ENCODE data around the gene CDC42EP4. TPM values are rescaled to one million over a fixed set of nuclear protein-coding genes. Genes with fewer than 3 reads are reported as not detected.

The CDC42EP4 gene
- total RNA-seq, 1 donor from 2014 or later = 44.6 TPM

- no peak for ATAC-seq
- intact Hi-C loops (cut with DNase I) = no loop called here
Observed at GRCh38 chr17:73323409-73324159, 11.8 kb upstream of the CDC42EP4 start.

GRCh38 chr17:73320601-73321264 is 8.9 kb upstream of the CDC42EP4 start:
- intact Hi-C loops (cut with DNase I) = no loop called here
- H3K36me3 ChIP-seq = no peaks in the 10 kb centered on the region
- DNase-seq (no peak), ATAC-seq (no peak)
- H3K9me3 ChIP-seq = no peaks in the 10 kb centered on the region
- no peaks in the 10 kb centered on the region for H3K27me3 ChIP-seq (ENCODE audit: low read depth)
- H3K4me1 ChIP-seq = no peaks in the 10 kb centered on the region
- H3K4me3 ChIP-seq = no peak overlapping the region
- H3K27ac ChIP-seq = no peak overlapping the region
- no peak for TF ChIP-seq CTCF (IDR thresholded peaks at IDR 0.05)

More at GRCh38 chr17:73323409-73324159, 11.8 kb upstream of the CDC42EP4 start:
- H3K27ac ChIP-seq = no peak overlapping the region
- H3K4me3 ChIP-seq = no peak overlapping the region
- H3K27me3 ChIP-seq (ENCODE audit: low read depth) = no peaks in the 10 kb centered on the region
- H3K4me1 ChIP-seq = no peaks in the 10 kb centered on the region
- no peak for DNase-seq
- no peak for TF ChIP-seq CTCF (IDR thresholded peaks at IDR 0.05)
- no peaks in the 10 kb centered on the region for H3K36me3 ChIP-seq
- no peaks in the 10 kb centered on the region for H3K9me3 ChIP-seq

- no peaks in the 10 kb centered on the region for H3K27me3 ChIP-seq (ENCODE audit: low read depth)
- no peak for ATAC-seq
- no peak overlapping the region for H3K4me3 ChIP-seq
- H3K27ac ChIP-seq = no peak overlapping the region
- H3K4me1 ChIP-seq = no peaks in the 10 kb centered on the region
- TF ChIP-seq CTCF (IDR thresholded peaks at IDR 0.05) = no peak
- no peaks in the 10 kb centered on the region for H3K36me3 ChIP-seq
- intact Hi-C loops (cut with DNase I) = no loop called here
- H3K9me3 ChIP-seq = no peaks in the 10 kb centered on the region
- no peak for DNase-seq
Observed at GRCh38 chr17:73319766-73320165, 8.0 kb upstream of the CDC42EP4 start.

- no peaks in the 10 kb centered on the region for H3K4me1 ChIP-seq
- H3K27me3 ChIP-seq (ENCODE audit: low read depth) = no peaks in the 10 kb centered on the region
- no peak overlapping the region for H3K27ac ChIP-seq
- DNase-seq (no peak), ATAC-seq (peak in 1 of 2 donors; percentile 64)
- no peaks in the 10 kb centered on the region for H3K9me3 ChIP-seq
- no peak for TF ChIP-seq CTCF (IDR thresholded peaks at IDR 0.05)
- intact Hi-C loops (cut with DNase I) = no loop called here
- no peaks in the 10 kb centered on the region for H3K36me3 ChIP-seq
- H3K4me3 ChIP-seq = no peak overlapping the region
Observed at GRCh38 chr17:73318836-73319235, 7.0 kb upstream of the CDC42EP4 start.

GRCh38 chr17:73318427-73318813 is 6.6 kb upstream of the CDC42EP4 start:
- no peaks in the 10 kb centered on the region for H3K27me3 ChIP-seq (ENCODE audit: low read depth)
- intact Hi-C loops (cut with DNase I) = no loop called here
- no peak overlapping the region for H3K4me3 ChIP-seq
- TF ChIP-seq CTCF (IDR thresholded peaks at IDR 0.05) = no peak
- ATAC-seq = no peak
- H3K9me3 ChIP-seq = no peaks in the 10 kb centered on the region
- DNase-seq = no peak
- no peaks in the 10 kb centered on the region for H3K4me1 ChIP-seq
- H3K27ac ChIP-seq = no peak overlapping the region
- H3K36me3 ChIP-seq = no peaks in the 10 kb centered on the region
